SK-N-MC (cell line): ENCODE measurements around the gene CAMK2B.

ENCODE experiments used
- DNase-seq: peaks from one replicate; pipeline ENCODE4 v3.0.0-alpha.2; 2011; ENCODE audit warnings: low read depth, low spot score
- H3K27ac ChIP-seq: fragments of 200-600 bp; sonication (generic); 2 replicates; pipeline ENCODE4 v1.5.1; 2016; ENCODE audit warnings: mixed run types
- H3K36me3 ChIP-seq: fragments of 200-600 bp; sonication (generic); 2 replicates; pipeline ENCODE4 v1.6.1; 2017; ENCODE audit warnings: antibody characterized with exemption, low read length, mixed read lengths; ENCODE audit not compliant: insufficient read depth
- H3K4me3 ChIP-seq: fragments of 200-600 bp; sonication (generic); 2 replicates; pipeline ENCODE4 v1.5.1; 2016
- H3K9ac ChIP-seq: fragments of 200-600 bp; sonication (generic); 2 replicates; pipeline ENCODE4 v1.8.0; 2017; ENCODE audit warnings: mixed run types, mixed read lengths; ENCODE audit not compliant: insufficient read length
- H3K9me3 ChIP-seq: fragments of 200-600 bp; sonication (generic); 2 replicates; pipeline ENCODE4 v1.6.1; 2017; ENCODE audit warnings: low read depth, mild to moderate bottlenecking, antibody characterized with exemption, low read length, moderate library complexity, mixed read lengths
- EZH2 ChIP-seq: fragments of 200-600 bp; sonication (generic); IDR thresholded peaks from one replicate; pipeline ENCODE4 v1.6.1; 2017; ENCODE audit warnings: antibody characterized with exemption
- FOXP2 ChIP-seq: optimal IDR thresholded peaks from 2 replicates; pipeline ENCODE3; 2011; ENCODE audit warnings: mild to moderate bottlenecking, moderate library complexity; ENCODE audit not compliant: insufficient read depth; ENCODE audit errors: extremely low read length, control extremely low read depth
- POLR2AphosphoS5 ChIP-seq: IDR thresholded peaks from 2 replicates; pipeline ENCODE4 v1.6.1; 2012; ENCODE audit warnings: mild to moderate bottlenecking, low read depth, low read length, borderline replicate concordance

Gene CAMK2B

DNA sequence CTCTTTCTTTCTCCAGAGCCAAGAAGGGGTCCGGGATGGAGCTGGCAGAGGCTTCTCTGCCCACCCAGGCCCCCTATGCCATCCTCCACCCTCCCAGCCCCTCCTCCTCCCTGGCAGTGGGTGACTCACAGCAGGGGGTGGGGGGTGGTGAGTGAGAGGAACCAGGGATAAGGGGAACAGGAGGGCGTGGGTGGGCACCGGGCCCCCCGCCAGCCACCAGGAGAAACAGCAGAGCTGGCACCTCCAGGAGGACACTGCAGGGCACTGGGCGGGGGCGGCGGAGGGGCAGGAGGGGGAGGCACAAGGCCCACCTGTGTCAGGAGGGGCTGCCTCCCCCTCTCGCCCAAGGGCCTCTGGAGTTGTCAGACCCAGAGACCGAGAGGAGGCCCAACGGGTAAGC is 56.0 kb downstream of the CAMK2B start:
- Histone ChIP-seq H3K9me3 (no peaks in the 10 kb centered on the region), H3K9ac (no peak overlapping the region), H3K36me3 (no peaks in the 10 kb centered on the region), H3K4me3 (no peak overlapping the region), H3K27ac (no peak overlapping the region)
- DNase-seq, result no peak
- no peak for TF ChIP-seq EZH2
- TF ChIP-seq POLR2AphosphoS5, result no peak
- TF ChIP-seq FOXP2, result no peak

DNA sequence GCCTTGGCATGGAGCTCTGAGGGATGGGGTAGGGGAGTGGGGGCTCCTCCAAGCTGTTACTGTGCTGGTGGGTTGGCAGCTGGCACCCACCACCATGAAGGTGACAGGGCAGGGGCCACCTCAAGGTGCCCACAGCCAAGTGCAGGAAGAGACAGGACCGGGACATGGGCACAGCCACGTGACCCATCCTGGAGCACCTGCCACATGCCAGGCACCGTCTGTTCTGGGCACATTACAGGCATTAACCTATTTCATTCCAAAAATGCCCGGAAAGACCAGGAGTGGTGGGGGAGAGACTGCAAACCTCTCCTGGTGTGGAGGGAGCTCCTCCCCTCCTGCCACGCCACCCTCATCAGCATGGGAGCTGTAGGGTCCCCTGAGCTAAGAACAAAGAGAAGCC is 56.7 kb downstream of the CAMK2B start:
- DNase-seq, result no peak
- H3K36me3 ChIP-seq, result no peaks in the 10 kb centered on the region
- no peak overlapping the region for H3K4me3 ChIP-seq
- TF ChIP-seq EZH2 (no peak), POLR2AphosphoS5 (no peak), FOXP2 (no peak)
- H3K9me3 ChIP-seq, result no peaks in the 10 kb centered on the region
- no peak overlapping the region for H3K27ac ChIP-seq
- no peak overlapping the region for H3K9ac ChIP-seq

DNA sequence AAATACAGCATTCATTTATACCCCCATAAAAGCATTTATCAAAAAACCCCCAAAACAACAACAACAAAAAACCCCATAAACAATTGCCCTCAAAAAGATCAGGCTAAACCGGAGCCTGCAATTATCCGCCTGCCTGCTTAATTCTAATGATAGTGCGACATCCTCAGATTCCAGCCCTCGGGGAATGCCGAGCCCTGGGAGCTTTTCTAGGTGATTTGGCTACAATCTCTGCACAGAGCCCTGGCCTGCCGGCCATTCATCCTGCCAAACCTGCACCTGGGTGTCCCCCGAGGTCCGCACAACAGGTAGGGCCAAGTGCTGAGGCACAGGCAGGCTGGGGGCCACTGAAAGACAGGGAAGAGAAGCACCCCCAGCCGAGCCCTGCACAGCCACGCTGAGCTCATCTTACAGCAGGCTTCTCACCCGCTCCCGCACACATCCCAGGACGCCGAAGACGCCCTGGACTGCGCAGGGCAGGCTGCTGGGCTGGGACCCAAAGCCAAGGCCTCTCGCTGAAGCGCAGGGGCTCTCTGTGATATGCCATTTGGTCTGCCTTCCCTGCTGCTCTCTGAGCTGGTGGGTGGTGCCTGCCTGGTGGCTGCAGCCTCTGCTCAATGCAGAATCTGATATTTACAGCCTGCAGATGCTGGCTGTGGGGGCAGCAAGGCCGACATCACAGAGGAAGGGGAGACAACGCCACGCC is 57.5 kb downstream of the CAMK2B start:
- H3K9ac ChIP-seq, result no peak overlapping the region
- H3K27ac ChIP-seq, result no peak overlapping the region
- no peak overlapping the region for H3K4me3 ChIP-seq
- no peak for DNase-seq
- TF ChIP-seq FOXP2, result no peak
- TF ChIP-seq EZH2, result no peak
- no peak for TF ChIP-seq POLR2AphosphoS5
- H3K9me3 ChIP-seq, result no peaks in the 10 kb centered on the region
- no peaks in the 10 kb centered on the region for H3K36me3 ChIP-seq

DNA sequence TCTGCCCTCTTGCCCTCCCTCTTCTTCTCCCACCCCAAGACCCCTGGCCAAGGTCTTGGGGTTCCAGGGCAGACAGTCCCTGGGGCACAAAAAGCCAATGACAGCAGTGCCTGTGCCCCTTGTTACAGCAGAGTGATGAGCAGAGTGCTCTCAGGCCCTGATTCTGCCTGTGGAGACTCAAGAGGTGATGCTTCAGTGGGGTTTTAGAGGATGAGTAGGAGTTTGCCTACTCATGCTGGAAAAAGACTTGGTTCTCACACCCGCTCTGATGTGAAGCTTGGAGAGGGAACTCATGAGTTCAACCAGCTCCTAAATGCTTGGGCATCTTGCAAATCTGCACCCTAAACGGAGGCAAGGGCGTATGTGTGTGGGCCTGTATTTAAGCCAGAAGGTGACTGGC is 58.2 kb downstream of the CAMK2B start:
- TF ChIP-seq FOXP2 (no peak), POLR2AphosphoS5 (no peak), EZH2 (no peak)
- Histone ChIP-seq H3K4me3 (no peak overlapping the region), H3K36me3 (no peaks in the 10 kb centered on the region), H3K9ac (no peak overlapping the region), H3K27ac (no peak overlapping the region), H3K9me3 (no peaks in the 10 kb centered on the region)
- no peak for DNase-seq

DNA sequence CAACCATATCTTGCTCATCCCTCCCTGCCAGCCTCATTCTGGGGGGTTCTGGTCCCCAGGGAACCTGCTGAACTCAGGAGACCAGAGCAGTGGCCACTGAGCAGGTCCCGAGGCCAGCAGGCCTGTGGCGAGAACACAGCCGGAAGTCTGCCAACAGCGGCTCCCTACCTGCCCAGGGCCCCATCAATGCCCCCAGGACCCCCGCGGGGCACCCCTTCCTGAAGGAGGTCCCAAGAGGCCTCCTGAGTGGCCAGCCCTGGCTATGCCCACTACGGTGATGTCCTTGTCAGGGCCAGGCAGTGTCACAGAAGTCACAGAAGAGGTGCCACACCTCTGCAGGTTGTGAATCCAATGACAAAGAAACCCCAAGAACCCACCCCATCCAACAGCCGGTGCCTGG is 58.9 kb downstream of the CAMK2B start:
- Histone ChIP-seq H3K9ac (no peak overlapping the region), H3K4me3 (no peak overlapping the region), H3K9me3 (no peaks in the 10 kb centered on the region), H3K36me3 (no peaks in the 10 kb centered on the region), H3K27ac (no peak overlapping the region)
- TF ChIP-seq FOXP2 (no peak), POLR2AphosphoS5 (no peak), EZH2 (no peak)
- no peak for DNase-seq

DNA sequence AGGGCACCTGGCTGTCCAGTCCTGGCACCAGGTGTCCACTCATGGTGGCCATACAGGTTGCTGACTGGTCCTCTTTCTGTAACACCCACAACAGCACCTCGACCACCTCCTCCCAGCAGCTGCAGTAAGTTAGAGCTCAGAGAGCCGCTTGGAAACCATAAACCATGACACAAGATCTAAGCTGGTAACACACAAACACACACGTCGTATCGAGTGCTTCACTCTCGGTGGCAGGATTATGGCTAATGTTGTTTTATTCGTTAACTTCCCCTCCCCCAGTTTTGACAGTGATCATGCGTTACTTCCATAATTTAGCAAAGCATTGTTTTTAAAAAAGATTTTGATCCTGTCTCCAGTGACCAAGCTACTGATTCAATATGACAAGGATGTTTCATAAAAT is 59.7 kb downstream of the CAMK2B start:
- TF ChIP-seq POLR2AphosphoS5 (no peak), EZH2 (no peak), FOXP2 (no peak)
- no peak for DNase-seq
- H3K9ac ChIP-seq, result no peak overlapping the region
- H3K9me3 ChIP-seq, result no peaks in the 10 kb centered on the region
- no peak overlapping the region for H3K27ac ChIP-seq
- no peaks in the 10 kb centered on the region for H3K36me3 ChIP-seq
- H3K4me3 ChIP-seq, result no peak overlapping the region

DNA sequence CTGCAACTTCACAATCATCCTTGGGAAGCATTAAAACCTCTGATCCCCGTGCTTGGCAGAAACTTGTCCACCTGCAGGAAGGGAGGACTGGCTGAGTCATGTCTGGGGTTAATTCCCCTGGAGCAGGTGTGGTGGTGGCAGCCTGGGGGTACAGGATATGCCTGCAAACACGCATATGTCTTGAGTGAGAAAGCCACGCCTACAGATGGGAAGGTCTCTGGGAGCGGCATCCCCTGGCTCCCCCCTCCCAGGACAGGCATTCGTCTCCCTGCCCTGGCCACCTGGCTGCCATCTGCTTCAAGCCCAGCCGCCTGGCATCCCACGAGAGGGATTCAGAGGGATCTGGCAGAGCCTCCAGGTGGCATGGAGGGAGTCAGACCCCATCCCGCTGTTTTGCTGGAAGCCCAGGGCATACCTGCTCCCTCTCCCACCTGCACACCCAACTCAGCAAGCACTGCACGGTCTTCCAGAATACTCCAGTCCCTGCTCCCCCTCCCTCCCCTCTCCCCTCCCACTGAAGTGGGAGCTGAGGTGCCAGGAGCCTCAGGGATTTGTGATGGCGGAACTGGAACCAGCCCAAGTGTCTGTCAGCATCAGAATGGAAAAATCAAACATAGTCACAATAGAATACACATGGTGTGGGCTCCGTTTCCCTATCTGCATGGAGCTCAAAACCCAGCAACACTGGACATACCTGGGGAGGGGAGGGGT is 61.0 kb downstream of the CAMK2B start:
- Histone ChIP-seq H3K4me3 (no peak overlapping the region), H3K27ac (no peak overlapping the region), H3K36me3 (no peaks in the 10 kb centered on the region), H3K9me3 (no peaks in the 10 kb centered on the region), H3K9ac (no peak overlapping the region)
- no peak for DNase-seq
- no peak for TF ChIP-seq POLR2AphosphoS5
- no peak for TF ChIP-seq EZH2
- no peak for TF ChIP-seq FOXP2

DNA sequence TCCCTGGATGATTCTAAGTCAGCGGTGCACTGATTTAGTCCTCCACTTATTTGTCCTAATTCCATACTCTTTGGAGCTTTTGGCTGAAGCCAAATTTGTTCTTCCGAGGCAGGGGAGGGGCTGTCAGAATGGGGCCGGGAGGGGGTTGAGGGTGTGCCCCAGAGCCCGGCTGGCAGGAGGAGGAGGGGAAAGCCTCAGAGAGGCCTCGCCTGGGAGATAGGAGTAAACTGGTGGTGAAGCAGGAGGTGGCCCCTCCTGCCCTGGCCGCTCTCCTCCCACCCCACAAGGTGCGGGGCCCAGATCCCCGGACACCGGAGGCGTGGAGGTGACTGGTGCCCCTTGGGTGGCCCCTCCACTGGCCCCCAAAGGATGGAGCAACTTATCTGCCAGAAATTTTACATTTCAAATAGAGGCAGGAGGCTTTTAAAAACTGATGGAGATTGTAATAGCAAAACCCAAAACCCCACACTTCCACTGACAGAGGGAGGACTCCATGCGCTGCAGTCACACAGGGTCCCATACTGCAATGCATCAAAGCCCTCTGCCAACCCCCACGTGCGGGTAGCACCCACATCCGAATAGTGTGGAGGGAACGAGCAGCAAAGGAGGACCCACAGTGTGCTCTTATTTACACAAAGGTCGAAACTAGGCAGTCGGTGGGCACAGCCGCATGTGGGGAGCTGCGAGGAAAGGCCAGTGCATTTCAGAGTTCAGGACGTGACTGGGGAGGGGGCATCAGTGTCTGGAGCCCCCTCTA is 61.9 kb downstream of the CAMK2B start:
- H3K4me3 ChIP-seq, result no peak overlapping the region
- H3K9ac ChIP-seq, result no peak overlapping the region
- no peaks in the 10 kb centered on the region for H3K36me3 ChIP-seq
- H3K27ac ChIP-seq, result no peak overlapping the region
- TF ChIP-seq FOXP2, result no peak
- TF ChIP-seq POLR2AphosphoS5, result no peak
- no peak for TF ChIP-seq EZH2
- no peaks in the 10 kb centered on the region for H3K9me3 ChIP-seq
- no peak for DNase-seq
